Measurements from ENCODE around the gene TTLL10.
"Not testable (repeated sequence)": the region's sequence is repeated elsewhere in the genome, so short reads cannot be mapped to it uniquely, and the experiment has no call there.

Gene TTLL10

DNA sequence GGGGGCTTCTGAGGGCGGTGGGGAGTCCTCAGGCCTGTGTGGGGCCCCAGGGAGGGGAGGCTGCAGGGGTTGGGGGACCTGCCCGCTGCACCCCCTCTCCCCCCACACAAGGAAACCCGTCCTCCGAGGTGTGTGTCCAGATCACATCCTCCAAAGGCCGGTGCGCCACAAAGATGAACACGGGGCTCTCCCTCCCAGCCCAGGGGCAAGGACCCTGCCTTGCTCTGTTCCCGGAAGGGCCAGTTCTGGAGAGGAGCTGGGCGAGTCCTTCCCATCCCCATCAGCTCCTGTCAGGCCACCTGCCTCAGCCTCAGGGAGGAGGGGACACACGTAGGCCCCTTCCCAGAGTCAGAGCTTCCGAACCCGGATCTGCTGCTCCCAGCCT, 2.5 kb upstream of the TTLL10 start:
- Histone ChIP-seq H3K4me3 (IDR thresholded peaks at IDR 0.05; ENCODE audit: insufficient read depth, low read depth, low read length) (no peak overlapping the region), H3K27me3 (ENCODE audit: insufficient read depth, low read depth) (peaks cover 94% of the 10 kb centered on the region), H3K4me1 (ENCODE audit: low read depth, poor library complexity, severe bottlenecking) (peaks cover 21% of the 10 kb centered on the region), H3K4me2 (no peak overlapping the region), H3K9ac (no peak overlapping the region), H3K27ac (no peak overlapping the region), H3K79me2 (ENCODE audit: insufficient read depth, low read depth) (no peaks in the 10 kb centered on the region), H2AFZ (ENCODE audit: low read depth) (no peak overlapping the region), H4K20me1 (ENCODE audit: insufficient read depth) (no peaks in the 10 kb centered on the region), H3K36me3 (ENCODE audit: insufficient read depth) (no peaks in the 10 kb centered on the region)
- TF ChIP-seq, protein P1, sequence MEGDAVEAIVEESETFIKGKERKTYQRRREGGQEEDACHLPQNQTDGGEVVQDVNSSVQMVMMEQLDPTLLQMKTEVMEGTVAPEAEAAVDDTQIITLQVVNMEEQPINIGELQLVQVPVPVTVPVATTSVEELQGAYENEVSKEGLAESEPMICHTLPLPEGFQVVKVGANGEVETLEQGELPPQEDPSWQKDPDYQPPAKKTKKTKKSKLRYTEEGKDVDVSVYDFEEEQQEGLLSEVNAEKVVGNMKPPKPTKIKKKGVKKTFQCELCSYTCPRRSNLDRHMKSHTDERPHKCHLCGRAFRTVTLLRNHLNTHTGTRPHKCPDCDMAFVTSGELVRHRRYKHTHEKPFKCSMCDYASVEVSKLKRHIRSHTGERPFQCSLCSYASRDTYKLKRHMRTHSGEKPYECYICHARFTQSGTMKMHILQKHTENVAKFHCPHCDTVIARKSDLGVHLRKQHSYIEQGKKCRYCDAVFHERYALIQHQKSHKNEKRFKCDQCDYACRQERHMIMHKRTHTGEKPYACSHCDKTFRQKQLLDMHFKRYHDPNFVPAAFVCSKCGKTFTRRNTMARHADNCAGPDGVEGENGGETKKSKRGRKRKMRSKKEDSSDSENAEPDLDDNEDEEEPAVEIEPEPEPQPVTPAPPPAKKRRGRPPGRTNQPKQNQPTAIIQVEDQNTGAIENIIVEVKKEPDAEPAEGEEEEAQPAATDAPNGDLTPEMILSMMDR (conservative IDR thresholded peaks at IDR 0.05; ENCODE audit: low read depth, low read length): no peak

DNA sequence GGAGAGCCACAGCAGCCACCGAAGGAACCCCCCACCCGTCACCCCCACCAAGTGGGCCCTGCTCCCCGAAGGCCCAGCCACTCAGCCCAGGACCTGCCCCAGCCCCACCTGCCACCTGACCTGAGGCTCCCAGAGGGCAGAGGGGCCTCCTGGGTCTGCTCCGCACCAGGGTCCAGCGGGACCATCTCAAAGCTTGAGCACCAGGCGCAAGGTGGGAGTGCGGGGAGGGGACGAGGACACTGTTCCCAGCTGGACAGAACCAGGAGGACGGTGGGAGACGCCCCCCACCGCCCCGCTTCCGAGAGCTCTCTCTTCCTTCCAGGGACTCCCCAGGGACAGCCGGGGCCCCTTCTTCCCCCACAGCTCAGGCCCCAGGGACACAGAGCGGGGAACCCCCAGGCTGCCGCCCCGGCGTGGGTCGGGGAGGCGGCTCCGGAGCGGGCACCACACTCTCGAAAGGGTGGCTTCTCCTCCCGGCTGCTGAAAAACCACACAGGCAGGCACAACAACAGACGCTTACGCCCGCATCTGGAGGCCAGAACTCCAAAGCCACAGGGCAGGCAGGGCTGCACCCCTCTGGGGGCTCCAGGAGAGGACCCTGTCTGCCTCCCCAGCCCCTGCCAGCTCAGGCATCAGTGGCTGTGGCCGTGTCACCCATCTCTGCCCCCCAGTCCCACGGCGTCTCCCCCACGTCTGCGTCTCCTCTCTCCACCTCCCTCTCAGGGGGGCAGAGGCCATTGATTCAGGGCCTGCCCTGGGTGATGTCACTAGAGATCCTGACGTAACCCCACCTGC, 1.9 kb upstream of the TTLL10 start:
- H2AFZ ChIP-seq (ENCODE audit: low read depth): no peak overlapping the region
- H3K9ac ChIP-seq: no peak overlapping the region
- peaks cover 21% of the 10 kb centered on the region for H3K4me1 ChIP-seq (ENCODE audit: low read depth, poor library complexity, severe bottlenecking)
- no peaks in the 10 kb centered on the region for H4K20me1 ChIP-seq (ENCODE audit: insufficient read depth)
- no peaks in the 10 kb centered on the region for H3K36me3 ChIP-seq (ENCODE audit: insufficient read depth)
- H3K4me2 ChIP-seq: peak overlapping the region; percentile 12; the same call in 1 of the 2 replicates
- H3K27ac ChIP-seq: no peak overlapping the region
- TF ChIP-seq, protein P1 (conservative IDR thresholded peaks at IDR 0.05; ENCODE audit: low read depth, low read length): no peak
- peaks cover 96% of the 10 kb centered on the region for H3K27me3 ChIP-seq (ENCODE audit: insufficient read depth, low read depth)
- H3K4me3 ChIP-seq (IDR thresholded peaks at IDR 0.05; ENCODE audit: insufficient read depth, low read depth, low read length): no peak overlapping the region
- H3K79me2 ChIP-seq (ENCODE audit: insufficient read depth, low read depth): no peaks in the 10 kb centered on the region

DNA sequence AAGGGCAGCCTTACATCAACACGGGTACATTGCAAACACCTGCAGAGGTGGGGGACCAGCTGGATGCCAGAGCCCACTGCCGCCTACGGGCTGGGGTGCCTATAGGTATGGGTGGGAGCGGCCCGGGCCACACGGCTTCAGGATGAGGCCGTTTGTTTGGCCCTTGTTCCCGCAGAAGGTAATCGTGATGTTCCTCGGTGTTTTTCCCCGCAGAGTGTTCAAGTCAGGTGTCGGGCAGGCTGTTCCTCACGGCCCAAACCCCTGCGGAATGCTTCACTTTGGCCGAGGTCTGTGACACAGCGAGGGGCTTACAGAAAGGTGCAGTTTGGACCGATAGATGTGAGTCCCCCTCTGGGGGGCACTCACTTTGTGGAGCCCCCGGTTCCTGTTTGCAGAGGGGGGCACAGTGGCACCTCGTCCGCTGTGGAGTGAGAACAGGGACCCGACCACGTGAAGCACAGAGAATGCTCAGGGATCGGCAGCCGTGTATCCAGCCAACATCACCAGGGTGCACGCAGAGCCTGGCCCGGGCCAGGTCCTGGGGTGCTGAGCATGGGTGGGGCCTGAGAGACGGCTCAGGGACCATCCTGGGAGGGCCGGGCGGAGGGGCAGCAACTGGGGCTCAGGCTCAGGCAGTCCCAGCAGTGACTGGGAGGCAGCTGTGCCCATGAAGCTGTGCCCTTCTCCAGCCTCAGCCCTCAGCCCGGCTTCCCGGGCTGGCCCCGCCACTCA, 453 bp upstream of the TTLL10 start:
- Histone ChIP-seq H3K4me1 (ENCODE audit: low read depth, poor library complexity, severe bottlenecking) (peaks cover 21% of the 10 kb centered on the region), H3K27me3 (ENCODE audit: insufficient read depth, low read depth) (peaks cover 96% of the 10 kb centered on the region), H4K20me1 (ENCODE audit: insufficient read depth) (no peaks in the 10 kb centered on the region), H2AFZ (ENCODE audit: low read depth) (no peak overlapping the region), H3K4me2 (no peak overlapping the region), H3K4me3 (IDR thresholded peaks at IDR 0.05; ENCODE audit: insufficient read depth, low read depth, low read length) (no peak overlapping the region), H3K79me2 (ENCODE audit: insufficient read depth, low read depth) (no peaks in the 10 kb centered on the region), H3K9ac (no peak overlapping the region), H3K36me3 (ENCODE audit: insufficient read depth) (no peaks in the 10 kb centered on the region), H3K27ac (no peak overlapping the region)
- TF ChIP-seq, protein P1 (conservative IDR thresholded peaks at IDR 0.05; ENCODE audit: low read depth, low read length): no peak

DNA sequence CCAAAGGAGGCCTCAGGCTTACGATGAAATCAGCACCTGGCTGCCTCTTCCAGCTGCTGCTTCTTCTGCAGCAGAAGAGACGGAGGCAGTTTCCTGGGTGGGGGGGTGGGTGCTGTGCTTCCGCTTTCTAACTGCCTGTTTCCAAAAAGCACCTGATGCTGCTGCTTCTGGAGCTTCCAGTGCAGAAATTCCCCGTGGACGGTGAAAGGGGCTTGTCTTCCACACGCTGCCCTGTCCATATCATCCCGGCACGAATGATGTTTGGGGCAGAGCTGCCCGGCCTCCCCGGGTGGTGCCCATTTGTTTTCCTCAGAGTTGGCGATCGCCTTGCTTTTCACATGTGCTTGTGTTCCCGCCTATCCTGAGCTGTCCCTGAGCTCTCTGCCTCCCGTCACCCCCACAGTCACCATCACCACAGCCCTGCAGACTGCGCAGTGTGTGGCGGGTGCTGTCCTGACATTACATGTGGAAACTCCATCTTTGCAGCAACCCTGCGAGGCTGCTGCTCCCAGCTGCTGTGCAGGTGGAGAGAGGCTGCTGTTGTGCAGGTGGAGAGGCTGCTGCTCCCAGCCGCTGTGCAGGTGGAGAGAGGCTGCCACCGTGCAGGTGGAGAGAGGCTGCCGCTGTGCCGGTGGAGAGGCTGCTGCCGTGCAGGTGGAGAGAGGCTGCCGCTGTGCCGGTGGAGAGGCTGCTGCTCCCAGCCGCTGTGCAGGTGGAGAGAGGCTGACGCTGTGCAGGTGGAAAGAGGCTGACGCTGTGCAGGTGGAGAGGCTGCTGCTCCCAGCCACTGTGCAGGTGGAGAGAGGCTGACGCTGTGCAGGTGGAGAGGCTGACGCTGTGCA, 1.8 kb downstream of the TTLL10 start:
- TF ChIP-seq, protein P1 (conservative IDR thresholded peaks at IDR 0.05; ENCODE audit: low read depth, low read length): no peak
- peaks cover 11% of the 10 kb centered on the region for H3K4me1 ChIP-seq (ENCODE audit: low read depth, poor library complexity, severe bottlenecking)
- no peaks in the 10 kb centered on the region for H3K79me2 ChIP-seq (ENCODE audit: insufficient read depth, low read depth)
- no peak overlapping the region for H3K4me2 ChIP-seq
- no peaks in the 10 kb centered on the region for H3K36me3 ChIP-seq (ENCODE audit: insufficient read depth)
- H3K27me3 ChIP-seq (ENCODE audit: insufficient read depth, low read depth): peaks cover 96% of the 10 kb centered on the region
- no peak overlapping the region for H2AFZ ChIP-seq (ENCODE audit: low read depth)
- no peak overlapping the region for H3K9ac ChIP-seq
- no peak overlapping the region for H3K4me3 ChIP-seq (IDR thresholded peaks at IDR 0.05; ENCODE audit: insufficient read depth, low read depth, low read length)
- H3K27ac ChIP-seq: no peak overlapping the region
- H4K20me1 ChIP-seq (ENCODE audit: insufficient read depth): no peaks in the 10 kb centered on the region

DNA sequence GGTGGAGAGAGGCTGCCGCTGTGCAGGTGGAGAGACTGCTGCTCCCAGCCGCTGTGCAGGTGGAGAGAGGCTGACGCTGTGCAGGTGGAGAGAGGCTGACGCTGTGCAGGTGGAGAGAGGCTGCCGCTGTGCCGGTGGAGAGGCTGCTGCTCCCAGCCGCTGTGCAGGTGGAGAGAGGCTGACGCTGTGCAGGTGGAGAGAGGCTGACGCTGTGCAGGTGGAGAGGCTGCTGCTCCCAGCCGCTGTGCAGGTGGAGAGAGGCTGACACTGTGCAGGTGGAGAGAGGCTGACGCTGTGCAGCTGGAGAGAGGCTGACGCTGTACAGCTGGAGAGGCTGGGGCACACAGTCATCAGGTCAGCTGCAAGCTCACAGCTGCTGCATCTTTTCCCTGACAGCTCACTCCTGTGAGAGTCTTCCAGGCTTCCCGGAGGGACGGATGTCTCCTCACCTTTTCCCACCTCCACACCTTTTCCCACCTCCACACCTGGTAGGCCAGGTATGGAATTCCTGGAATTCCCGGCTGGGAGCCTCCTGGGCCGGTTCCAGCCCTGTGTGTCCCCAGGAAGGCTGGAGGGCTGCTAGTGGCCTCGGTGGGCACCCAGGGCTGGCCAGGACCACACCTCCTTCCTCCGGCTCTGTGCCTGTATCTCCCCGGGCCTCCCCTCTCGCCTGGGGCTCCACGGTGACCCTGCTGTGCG, 2.5 kb downstream of the TTLL10 start:
- H3K4me3 ChIP-seq (IDR thresholded peaks at IDR 0.05; ENCODE audit: insufficient read depth, low read depth, low read length); H2AFZ ChIP-seq (ENCODE audit: low read depth); H3K9ac ChIP-seq; H3K4me2 ChIP-seq; H3K27ac ChIP-seq; H3K36me3 ChIP-seq (ENCODE audit: insufficient read depth); H3K79me2 ChIP-seq (ENCODE audit: insufficient read depth, low read depth); H4K20me1 ChIP-seq (ENCODE audit: insufficient read depth): not testable (repeated sequence)
- peaks cover 11% of the 10 kb centered on the region for H3K4me1 ChIP-seq (ENCODE audit: low read depth, poor library complexity, severe bottlenecking)
- peaks cover 94% of the 10 kb centered on the region for H3K27me3 ChIP-seq (ENCODE audit: insufficient read depth, low read depth)
